Activated T-cell treated with anti-CD3 and anti-CD28 coated beads, Interleukin-2, amount 50 U/mL, for 4 hours (primary cell): ENCODE data around the gene DND1. TPM values are rescaled to one million over a fixed set of nuclear protein-coding genes. Genes with fewer than 3 reads are reported as not detected.
"Not testable (repeated sequence)": the region's sequence is repeated elsewhere in the genome, so short reads cannot be mapped to it uniquely, and the experiment has no call there.

Experiments used
- ATAC-seq, 2 donors: fragments of 200-7000 bp; cut with Tn5 transposase; one replicate each; pipeline ENCODE4 v1.10.0; 2021
- DNase-seq: peaks from one replicate; pipeline ENCODE4 v3.0.0-alpha.2; 2020
- H3K27me3 Mint-ChIP-seq: one replicate; pipeline ENCODE4 v1.8.0; 2021; ENCODE audit warnings: low read depth, mixed read lengths
- H3K36me3 Mint-ChIP-seq: one replicate; pipeline ENCODE4 v1.8.0; 2022; ENCODE audit warnings: mixed read lengths; ENCODE audit not compliant: insufficient read depth
- H3K4me1 Mint-ChIP-seq: one replicate; pipeline ENCODE4 v1.8.0; 2021; ENCODE audit warnings: low read depth, mixed read lengths
- H3K4me3 Mint-ChIP-seq: one replicate; pipeline ENCODE4 v1.8.0; 2021; ENCODE audit warnings: mild to moderate bottlenecking, moderate library complexity, mixed read lengths
- H3K9me3 Mint-ChIP-seq: one replicate; pipeline ENCODE4 v1.8.0; 2021; ENCODE audit warnings: mixed read lengths
- total RNA-seq, 3 donors: library from RNA; stranded (reverse); gene quantifications; one replicate each; pipeline ENCODE4 v1.2.1, GENCODE V29; 2021

The DND1 gene
- total RNA-seq, 3 donors from 2014 or later: 3.1 to 5.6 (median 4.5) TPM

- no peak for ATAC-seq
- H3K9me3 Mint-ChIP-seq: peaks cover 3% of the 10 kb centered on the region
- DNase-seq: no peak
- H3K4me3 Mint-ChIP-seq: no peak overlapping the region
- no peaks in the 10 kb centered on the region for H3K36me3 Mint-ChIP-seq
- peaks cover 28% of the 10 kb centered on the region for H3K4me1 Mint-ChIP-seq
- peaks cover 16% of the 10 kb centered on the region for H3K27me3 Mint-ChIP-seq
These were observed 42.9 kb downstream of the DND1 start for GRCh38 chr5:140630292-140631035.

- Mint-ChIP-seq H3K36me3 (no peaks in the 10 kb centered on the region), H3K4me1 (peaks cover 18% of the 10 kb centered on the region), H3K9me3 (peaks cover 3% of the 10 kb centered on the region), H3K27me3 (peaks cover 13% of the 10 kb centered on the region), H3K4me3 (no peak overlapping the region)
- DNase-seq (no peak), ATAC-seq (no peak)
These were observed 44.7 kb downstream of the DND1 start for GRCh38 chr5:140628711-140629110.

- Mint-ChIP-seq H3K9me3 (peaks cover 3% of the 10 kb centered on the region), H3K27me3 (peaks cover 13% of the 10 kb centered on the region), H3K4me1 (peaks cover 13% of the 10 kb centered on the region), H3K4me3 (no peak overlapping the region), H3K36me3 (no peaks in the 10 kb centered on the region)
- ATAC-seq: no peak
- no peak for DNase-seq
These were observed 45.4 kb downstream of the DND1 start for GRCh38 chr5:140627972-140628371.

- not testable (repeated sequence) for ATAC-seq, H3K36me3 Mint-ChIP-seq, H3K4me3 Mint-ChIP-seq, H3K9me3 Mint-ChIP-seq, H3K4me1 Mint-ChIP-seq, H3K27me3 Mint-ChIP-seq, DNase-seq
These were observed 48.5 kb downstream of the DND1 start for GRCh38 chr5:140624886-140625285.

- not testable (repeated sequence) for H3K9me3 Mint-ChIP-seq, H3K4me3 Mint-ChIP-seq, H3K36me3 Mint-ChIP-seq, H3K27me3 Mint-ChIP-seq, DNase-seq, H3K4me1 Mint-ChIP-seq, ATAC-seq
These were observed 50.3 kb downstream of the DND1 start for GRCh38 chr5:140623061-140623460.

- no peaks in the 10 kb centered on the region for H3K9me3 Mint-ChIP-seq
- no peaks in the 10 kb centered on the region for H3K4me1 Mint-ChIP-seq
- DNase-seq (no peak), ATAC-seq (no peak)
- H3K4me3 Mint-ChIP-seq: no peak overlapping the region
- H3K27me3 Mint-ChIP-seq: peaks cover 12% of the 10 kb centered on the region
- no peaks in the 10 kb centered on the region for H3K36me3 Mint-ChIP-seq
These were observed 51.1 kb downstream of the DND1 start for GRCh38 chr5:140622301-140622700.

Other genes with a start within 250 kb of the DND1 start
- gene EIF4EBP3, start 125.9 kb downstream of the DND1 start, total RNA-seq: 10 to 100 TPM in 2 of 3 donors, 1 to 10 TPM in 1; 9.4 to 10.8 (median 10.2) TPM
- gene SRA1, start 116.1 kb downstream of the DND1 start, total RNA-seq: 10 to 100 TPM; 57.6 to 68.6 (median 67.7) TPM
- gene APBB3, start 109.0 kb downstream of the DND1 start, total RNA-seq: 10 to 100 TPM in 1 of 3 donors, 1 to 10 TPM in 2; 8.0 to 10.4 (median 9.2) TPM
- gene SLC35A4, start 108.7 kb downstream of the DND1 start, total RNA-seq: 100 to 1,000 TPM; 149 to 163 (median 155) TPM
- gene CD14, start 40.4 kb downstream of the DND1 start, total RNA-seq: under 1 TPM; 0.43 to 0.86 (median 0.50) TPM
- gene TMCO6, start 34.1 kb downstream of the DND1 start, total RNA-seq: 10 to 100 TPM; 16.5 to 20.6 (median 20.0) TPM
- 10 to 100 TPM; 68.6 to 78.2 (median 72.5) TPM for gene NDUFA2, start 25.9 kb downstream of the DND1 start, total RNA-seq
- gene IK, start 25.7 kb downstream of the DND1 start, total RNA-seq: 100 to 1,000 TPM; 102 to 110 (median 106) TPM
- 10 to 100 TPM; 47.7 to 50.0 (median 49.5) TPM for gene WDR55, start 8.7 kb downstream of the DND1 start, total RNA-seq
- gene HARS1, start 17.8 kb upstream of the DND1 start, total RNA-seq: 100 to 1,000 TPM; 125 to 133 (median 131) TPM
- 10 to 100 TPM; 28.6 to 31.3 (median 29.5) TPM for gene HARS2, start 17.9 kb upstream of the DND1 start, total RNA-seq
- gene ZMAT2, start 26.9 kb upstream of the DND1 start, total RNA-seq: 10 to 100 TPM; 83.2 to 91.9 (median 83.6) TPM
- gene PCDHA1, start 112.6 kb upstream of the DND1 start, total RNA-seq: not detected
- not detected for gene PCDHA2, start 121.3 kb upstream of the DND1 start, total RNA-seq
- not detected for gene PCDHA3, start 127.5 kb upstream of the DND1 start, total RNA-seq
- gene PCDHA4, start 133.5 kb upstream of the DND1 start, total RNA-seq: under 1 TPM in 2 of 3 donors, not detected in 1; 0.08 to 0.14 TPM
- not detected for gene PCDHA5, start 148.0 kb upstream of the DND1 start, total RNA-seq
- gene PCDHA6, start 154.4 kb upstream of the DND1 start, total RNA-seq: not detected
- gene PCDHA7, start 160.7 kb upstream of the DND1 start, total RNA-seq: not detected
- gene PCDHA8, start 167.6 kb upstream of the DND1 start, total RNA-seq: not detected
- gene PCDHA9, start 174.8 kb upstream of the DND1 start, total RNA-seq: not detected
- gene PCDHA10, start 182.3 kb upstream of the DND1 start, total RNA-seq: not detected
- not detected for gene PCDHA11, start 195.4 kb upstream of the DND1 start, total RNA-seq
- gene PCDHA12, start 201.7 kb upstream of the DND1 start, total RNA-seq: not detected
- gene PCDHA13, start 208.5 kb upstream of the DND1 start, total RNA-seq: not detected